ENCODE results near the gene COL21A1.

- TF ChIP-seq CTCF (IDR thresholded peaks at IDR 0.05) (no peak), POLR2A (IDR thresholded peaks at IDR 0.05) (no peak)
These were observed 41.0 kb upstream of the COL21A1 start for GRCh38 chr6:56288347-56288746.
